Measurements from ENCODE around the gene HNRNPA3. TPM values are rescaled to one million over a fixed set of nuclear protein-coding genes. Genes with fewer than 3 reads are reported as not detected.
"Not testable (repeated sequence)": the region's sequence is repeated elsewhere in the genome, so short reads cannot be mapped to it uniquely, and the experiment has no call there.

The HNRNPA3 gene
- total RNA-seq, 8 experiments from 2014 or later = 45.1 to 173 (median 87.4) TPM

- no peak for ATAC-seq (replicated peaks in 6 of 8)
- Histone ChIP-seq H3K4me1 (replicated peaks in 1 of 2) (peaks cover 0 to 7% of the 10 kb centered on the region in 2 donors), H3K27ac (no peak overlapping the region), H3K4me3 (no peak overlapping the region)
- WGBS, 10 experiments = 52 to 100% (median 75%) methylated on average over 2 to 4 of the region's 4 CpGs
- in situ Hi-C loops (cut with MboI; ENCODE audit: low pct_unique_long_range_greater_than_20kb in 2 of 9, low sequenced_read_pairs in 9 of 9, unreplicated experiment in 9 of 9) = no loop called here
Measured at GRCh38 chr2:177193240-177193639, 19.4 kb upstream of the HNRNPA3 start.

- WGBS, 10 experiments = 0 to 80% (median 33%) methylated on average over 1 of the region's 1 CpG; no CpG with 5 or more reads in 3 of the 10 experiments
- Histone ChIP-seq H3K27ac (no peak overlapping the region), H3K4me3 (no peak overlapping the region), H3K4me1 (replicated peaks in 1 of 2) (peaks cover 0 to 7% of the 10 kb centered on the region in 2 donors)
- no peak for ATAC-seq (replicated peaks in 6 of 8)
- in situ Hi-C loops (cut with MboI; ENCODE audit: low pct_unique_long_range_greater_than_20kb in 2 of 9, low sequenced_read_pairs in 9 of 9, unreplicated experiment in 9 of 9) = no loop called here
Measured at GRCh38 chr2:177195194-177195593, 17.4 kb upstream of the HNRNPA3 start.

- in situ Hi-C loops (cut with MboI; ENCODE audit: low pct_unique_long_range_greater_than_20kb in 2 of 9, low sequenced_read_pairs in 9 of 9, unreplicated experiment in 9 of 9); H3K4me3 ChIP-seq; H3K27ac ChIP-seq; ATAC-seq (replicated peaks in 6 of 8): not testable (repeated sequence)
- H3K4me1 ChIP-seq (replicated peaks in 1 of 2) = peaks cover 6 to 17% of the 10 kb centered on the region in 2 donors
- WGBS, 10 experiments = 69 to 100% (median 100%) methylated on average over 1 to 7 of the region's 7 CpGs; no CpG with 5 or more reads in 4 of the 10 experiments
Measured at GRCh38 chr2:177200419-177200818, 12.2 kb upstream of the HNRNPA3 start.

GRCh38 chr2:177201919-177202346 lies 10.7 kb upstream of the HNRNPA3 start:
- H3K27ac ChIP-seq = peak overlapping the region; percentile 3 to 44
- in situ Hi-C loops (cut with MboI; ENCODE audit: low pct_unique_long_range_greater_than_20kb in 2 of 9, low sequenced_read_pairs in 9 of 9, unreplicated experiment in 9 of 9) = no loop called here
- ATAC-seq (replicated peaks in 6 of 8) = peak in 4 of 8 experiments; percentile 88 to 99 (median 98)
- no peak overlapping the region for H3K4me3 ChIP-seq
- WGBS, 10 experiments = 11 to 86% (median 61%) methylated on average over 1 to 3 of the region's 3 CpGs; no CpG with 5 or more reads in 2 of the 10 experiments
- peaks cover 6 to 17% of the 10 kb centered on the region in 2 donors for H3K4me1 ChIP-seq (replicated peaks in 1 of 2)

GRCh38 chr2:177204417-177204816 lies 8.2 kb upstream of the HNRNPA3 start:
- H3K4me1 ChIP-seq (replicated peaks in 1 of 2) = peaks cover 6 to 17% of the 10 kb centered on the region in 2 donors
- in situ Hi-C loops (cut with MboI; ENCODE audit: low pct_unique_long_range_greater_than_20kb in 2 of 9, low sequenced_read_pairs in 9 of 9, unreplicated experiment in 9 of 9) = no loop called here
- peak in 1 of 8 experiments; percentile 16 for ATAC-seq (replicated peaks in 6 of 8)
- H3K27ac ChIP-seq = no peak overlapping the region
- H3K4me3 ChIP-seq = no peak overlapping the region
- 17 to 83% (median 46%) methylated on average over 1 to 3 of the region's 3 CpGs for WGBS, 10 experiments

- ATAC-seq (replicated peaks in 6 of 8) = no peak
- no peak overlapping the region for H3K27ac ChIP-seq
- H3K4me3 ChIP-seq = no peak overlapping the region
- peaks cover 9 to 17% of the 10 kb centered on the region in 2 donors for H3K4me1 ChIP-seq (replicated peaks in 1 of 2)
- WGBS, 10 experiments = 57 to 100% (median 100%) methylated on average over 1 to 2 of the region's 2 CpGs; no CpG with 5 or more reads in 1 of the 10 experiments
- in situ Hi-C loops (cut with MboI; ENCODE audit: low pct_unique_long_range_greater_than_20kb in 2 of 9, low sequenced_read_pairs in 9 of 9, unreplicated experiment in 9 of 9) = no loop called here
Measured at GRCh38 chr2:177207101-177207500, 5.5 kb upstream of the HNRNPA3 start.

- peaks cover 22 to 25% of the 10 kb centered on the region in 2 donors for H3K4me1 ChIP-seq (replicated peaks in 1 of 2)
- ATAC-seq (replicated peaks in 6 of 8) = no peak
- in situ Hi-C loops (cut with MboI; ENCODE audit: low pct_unique_long_range_greater_than_20kb in 2 of 9, low sequenced_read_pairs in 9 of 9, unreplicated experiment in 9 of 9) = no loop called here
- H3K27ac ChIP-seq = peak overlapping the region; percentile 98 to 99
- peak overlapping the region; percentile 59 to 94 (median 68) for H3K4me3 ChIP-seq
- WGBS, 10 experiments = 0 to 100% (median 55%) methylated on average over 1 to 7 of the region's 7 CpGs
Measured at GRCh38 chr2:177211169-177211568, 1.4 kb upstream of the HNRNPA3 start.

GRCh38 chr2:177211576-177212105 lies 953 bp upstream of the HNRNPA3 start:
- Histone ChIP-seq H3K4me1 (replicated peaks in 1 of 2) (peaks cover 22 to 25% of the 10 kb centered on the region in 2 donors), H3K4me3 (peak overlapping the region; percentile 59 to 94 (median 68))
- 0 to 20% (median 9%) methylated on average over 4 to 6 of the region's 6 CpGs; no CpG with 5 or more reads in 1 of the 10 experiments for WGBS, 10 experiments

GRCh38 chr2:177212891-177213856 lies 580 bp downstream of the HNRNPA3 start:
- peak; percentile 55 to 68 (median 62) for ATAC-seq (replicated peaks in 6 of 8)
- peak overlapping the region; percentile 63 to 94 (median 68) for H3K4me3 ChIP-seq
- H3K27ac ChIP-seq = peak overlapping the region; percentile 96 to 99
- 0 to 5% (median 1%) methylated on average over 6 to 20 of the region's 74 CpGs for WGBS, 10 experiments
- H3K4me1 ChIP-seq (replicated peaks in 1 of 2) = peaks cover 22 to 25% of the 10 kb centered on the region in 2 donors
- in situ Hi-C loops (cut with MboI; ENCODE audit: low pct_unique_long_range_greater_than_20kb in 2 of 9, low sequenced_read_pairs in 9 of 9, unreplicated experiment in 9 of 9) = no loop called here

More at GRCh38 chr2:177211576-177212105, 953 bp upstream of the HNRNPA3 start:
- ATAC-seq (replicated peaks in 6 of 8) = no peak
- peak overlapping the region; percentile 98 to 99 for H3K27ac ChIP-seq
- in situ Hi-C loops (cut with MboI; ENCODE audit: low pct_unique_long_range_greater_than_20kb in 2 of 9, low sequenced_read_pairs in 9 of 9, unreplicated experiment in 9 of 9) = no loop called here

GRCh38 chr2:177217247-177217843 lies 4.8 kb downstream of the HNRNPA3 start:
- peaks cover 13 to 14% of the 10 kb centered on the region in 2 donors for H3K4me1 ChIP-seq (replicated peaks in 1 of 2)
- ATAC-seq (replicated peaks in 6 of 8) = no peak
- H3K4me3 ChIP-seq = no peak overlapping the region
- in situ Hi-C loops (cut with MboI; ENCODE audit: low pct_unique_long_range_greater_than_20kb in 2 of 9, low sequenced_read_pairs in 9 of 9, unreplicated experiment in 9 of 9) = no loop called here
- WGBS, 10 experiments = 71 to 100% (median 91%) methylated on average over 1 to 5 of the region's 5 CpGs; no CpG with 5 or more reads in 1 of the 10 experiments
- no peak overlapping the region for H3K27ac ChIP-seq

GRCh38 chr2:177219787-177220186 lies 7.2 kb downstream of the HNRNPA3 start:
- ATAC-seq (replicated peaks in 6 of 8); H3K4me1 ChIP-seq (replicated peaks in 1 of 2); H3K27ac ChIP-seq; H3K4me3 ChIP-seq; in situ Hi-C loops (cut with MboI; ENCODE audit: low pct_unique_long_range_greater_than_20kb in 2 of 9, low sequenced_read_pairs in 9 of 9, unreplicated experiment in 9 of 9): not testable (repeated sequence)
- 86 to 100% (median 100%) methylated on average over 1 of the region's 2 CpGs; no CpG with 5 or more reads in 3 of the 10 experiments for WGBS, 10 experiments

- H3K27ac ChIP-seq = no peak overlapping the region
- 80 to 100% (median 98%) methylated on average over 1 to 3 of the region's 3 CpGs; no CpG with 5 or more reads in 2 of the 10 experiments for WGBS, 10 experiments
- no peaks in the 10 kb centered on the region for H3K4me1 ChIP-seq (replicated peaks in 1 of 2)
- in situ Hi-C loops (cut with MboI; ENCODE audit: low pct_unique_long_range_greater_than_20kb in 2 of 9, low sequenced_read_pairs in 9 of 9, unreplicated experiment in 9 of 9) = no loop called here
- no peak for ATAC-seq (replicated peaks in 6 of 8)
- H3K4me3 ChIP-seq = no peak overlapping the region
Measured at GRCh38 chr2:177221534-177221933, 8.9 kb downstream of the HNRNPA3 start.

- Histone ChIP-seq H3K4me1 (replicated peaks in 1 of 2) (no peaks in the 10 kb centered on the region), H3K4me3 (no peak overlapping the region), H3K27ac (no peak overlapping the region)
- no peak for ATAC-seq (replicated peaks in 6 of 8)
- in situ Hi-C loops (cut with MboI; ENCODE audit: low pct_unique_long_range_greater_than_20kb in 2 of 9, low sequenced_read_pairs in 9 of 9, unreplicated experiment in 9 of 9) = no loop called here
- WGBS, 10 experiments = 77 to 100% (median 95%) methylated on average over 1 to 3 of the region's 3 CpGs; no CpG with 5 or more reads in 1 of the 10 experiments
Measured at GRCh38 chr2:177221970-177222369, 9.4 kb downstream of the HNRNPA3 start.

Measured in motor neuron (in vitro differentiated cells).